Gastrocnemius medialis (tissue), 4 donors: ENCODE results near the gene SH2D5. TPM values are rescaled to one million over a fixed set of nuclear protein-coding genes. Genes with fewer than 3 reads are reported as not detected.
"Not testable (repeated sequence)": the region's sequence is repeated elsewhere in the genome, so short reads cannot be mapped to it uniquely, and the experiment has no call there.

Source experiments
- ATAC-seq, 2 donors: fragments of 150-250 bp; one replicate each; pipeline ENCODE4 v1.9.1; 2016
- DNase-seq, 2 donors: peaks; one replicate each; pipeline ENCODE4 v3.0.0-alpha.2; 2019
- H3K27ac ChIP-seq, 4 donors: fragments of 200-600 bp; sonication (generic); 1 replicate in 1 of 4; 2 replicates in 3 of 4; pipeline ENCODE4 v1.5.1; 2016 to 2018; ENCODE audit warnings: mild to moderate bottlenecking in 2 of 4, moderate library complexity in 1 of 4
- H3K27me3 ChIP-seq, 3 donors: fragments of 200-600 bp; sonication (generic) in 2 of 3; 1 replicate in 1 of 3; 2 replicates in 2 of 3; pipeline versions ENCODE4 v1.5.1 to v1.6.0; 2016 to 2019; ENCODE audit warnings: mild to moderate bottlenecking in 1 of 3, moderate library complexity in 1 of 3
- H3K36me3 ChIP-seq, 2 donors: fragments of 200-600 bp; sonication (generic) in 1 of 2; one replicate each; pipeline ENCODE4 v1.5.1; 2017 to 2018
- H3K4me1 ChIP-seq, 2 donors: fragments of 200-600 bp; sonication (generic) in 1 of 2; one replicate each; pipeline ENCODE4 v1.5.1; 2016 to 2017; ENCODE audit warnings: mild to moderate bottlenecking in 2 of 2
- H3K4me3 ChIP-seq, 4 donors: fragments of 200-600 bp; sonication (generic) in 3 of 4; 1 replicate in 1 of 4; 2 replicates in 3 of 4; pipeline ENCODE4 v1.5.1; 2016 to 2019; ENCODE audit warnings: mild to moderate bottlenecking in 2 of 4
- H3K9me3 ChIP-seq, 3 donors: fragments of 200-600 bp; sonication (generic) in 2 of 3; 1 replicate in 1 of 3; 2 replicates in 2 of 3; pipeline ENCODE4 v1.5.1; 2016 to 2019
- CTCF ChIP-seq, 5 experiments: fragments of 450-650 bp in 3 of 5; fragments of 200-600 bp in 2 of 5; sonication (generic) in 2 of 5; IDR thresholded peaks in 4 of 5; conservative IDR thresholded peaks in 1 of 5; 1 replicate in 4 of 5; 2 replicates in 1 of 5; pipeline ENCODE4 v1.5.1; 2016 to 2019; ENCODE audit warnings: antibody characterized with exemption in 5 of 5, mild to moderate bottlenecking in 3 of 5, moderate library complexity in 3 of 5
- POLR2A ChIP-seq, 2 donors: fragments of 450-650 bp; IDR thresholded peaks; one replicate each; pipeline ENCODE4 v1.6.1; 2017; ENCODE audit warnings: antibody characterized with exemption in 2 of 2, mild to moderate bottlenecking in 2 of 2, moderate library complexity in 2 of 2
- in situ Hi-C, 4 donors: fragments of 200-750 bp; cut with MboI; loops; one replicate each; pipeline versions ENCODE4 v1.15.0 to v1.8.0; 2017; ENCODE audit warnings: low sequenced_read_pairs in 4 of 4
- intact Hi-C: fragments of 100-400 bp; cut with DNase I; formaldehyde crosslinking; loops from one replicate; pipeline ENCODE4 v1.15.1; 2023; ENCODE audit warnings: low total_unique reads
- total RNA-seq, 4 donors: library from RNA; depleted of rRNA; stranded (reverse); fragments of >200 nt; gene quantifications; one replicate each; pipeline versions ENCODE4 v1.1.0 to v1.2.3, GENCODE V29; 2016

Gene SH2D5
- total RNA-seq, 4 donors from 2014 or later: 0.53 TPM; not detected in 3

GRCh38 chr1:20682571-20683236 lies 49.8 kb downstream of the SH2D5 start:
- peak overlapping the region in 1 of 4 donors; percentile 4 for H3K27ac ChIP-seq
- H3K27me3 ChIP-seq: no peaks in the 10 kb centered on the region
- no peaks in the 10 kb centered on the region for H3K9me3 ChIP-seq
- in situ Hi-C loops: loop anchor here in 1 of 4 donors (25.0 kb wide), 1 partner anchor 680 kb away; no protein-coding TSS in a partner anchor
- intact Hi-C loops: no loop called here
- no peak overlapping the region for H3K4me3 ChIP-seq
- H3K4me1 ChIP-seq: peaks cover 6 to 10% of the 10 kb centered on the region in 2 donors
- DNase-seq (peak in 1 of 2 donors; percentile 27), ATAC-seq (no peak)
- H3K36me3 ChIP-seq: no peaks in the 10 kb centered on the region
- TF ChIP-seq CTCF (IDR thresholded peaks at IDR 0.05 in 4 of 5, conservative IDR thresholded peaks at IDR 0.05 in 1 of 5) (no peak), POLR2A (IDR thresholded peaks at IDR 0.05) (no peak)

GRCh38 chr1:20681999-20682398 lies 50.5 kb downstream of the SH2D5 start:
- in situ Hi-C loops: loop anchor here in 1 of 4 donors (25.0 kb wide), 1 partner anchor 680 kb away; no protein-coding TSS in a partner anchor
- Histone ChIP-seq H3K27ac (no peak overlapping the region), H3K9me3 (no peaks in the 10 kb centered on the region), H3K27me3 (no peaks in the 10 kb centered on the region), H3K4me3 (no peak overlapping the region), H3K4me1 (peaks cover 6 to 10% of the 10 kb centered on the region in 2 donors), H3K36me3 (no peaks in the 10 kb centered on the region)
- no peak for ATAC-seq
- intact Hi-C loops: no loop called here
- no peak for TF ChIP-seq CTCF (IDR thresholded peaks at IDR 0.05 in 4 of 5, conservative IDR thresholded peaks at IDR 0.05 in 1 of 5)
- no peak for TF ChIP-seq POLR2A (IDR thresholded peaks at IDR 0.05)
- DNase-seq: no peak

- intact Hi-C loops: no loop called here
- DNase-seq: no peak
- TF ChIP-seq CTCF (IDR thresholded peaks at IDR 0.05 in 4 of 5, conservative IDR thresholded peaks at IDR 0.05 in 1 of 5) (no peak), POLR2A (IDR thresholded peaks at IDR 0.05) (no peak)
Measured at GRCh38 chr1:20680269-20680668, 52.2 kb downstream of the SH2D5 start.

GRCh38 chr1:20678599-20678998 lies 53.9 kb downstream of the SH2D5 start:
- TF ChIP-seq POLR2A (IDR thresholded peaks at IDR 0.05): no peak
- TF ChIP-seq CTCF (IDR thresholded peaks at IDR 0.05 in 4 of 5, conservative IDR thresholded peaks at IDR 0.05 in 1 of 5): no peak
- DNase-seq: no peak
- intact Hi-C loops: no loop called here
- Histone ChIP-seq H3K27ac (no peak overlapping the region), H3K36me3 (no peaks in the 10 kb centered on the region), H3K9me3 (no peaks in the 10 kb centered on the region), H3K4me1 (no peaks in the 10 kb centered on the region), H3K4me3 (no peak overlapping the region), H3K27me3 (no peaks in the 10 kb centered on the region)
- in situ Hi-C loops: loop anchor here in 1 of 4 donors (25.0 kb wide), 1 partner anchor 684 kb away; no protein-coding TSS in a partner anchor
- ATAC-seq: no peak

More at GRCh38 chr1:20680269-20680668, 52.2 kb downstream of the SH2D5 start:
- Histone ChIP-seq H3K27ac (no peak overlapping the region), H3K27me3 (no peaks in the 10 kb centered on the region), H3K36me3 (no peaks in the 10 kb centered on the region), H3K4me3 (no peak overlapping the region), H3K4me1 (peaks cover under 1% of the 10 kb centered on the region in 2 donors), H3K9me3 (no peaks in the 10 kb centered on the region)
- no peak for ATAC-seq
- in situ Hi-C loops: loop anchor here in 1 of 4 donors (25.0 kb wide), 1 partner anchor 682 kb away; no protein-coding TSS in a partner anchor

- H3K36me3 ChIP-seq, ATAC-seq, DNase-seq, H3K27me3 ChIP-seq, H3K27ac ChIP-seq, intact Hi-C loops, H3K9me3 ChIP-seq, in situ Hi-C loops, H3K4me3 ChIP-seq, H3K4me1 ChIP-seq: not testable (repeated sequence)
Measured at GRCh38 chr1:20673626-20674025, 58.9 kb downstream of the SH2D5 start.
